ENCODE data around the gene PTPRM.

DNA sequence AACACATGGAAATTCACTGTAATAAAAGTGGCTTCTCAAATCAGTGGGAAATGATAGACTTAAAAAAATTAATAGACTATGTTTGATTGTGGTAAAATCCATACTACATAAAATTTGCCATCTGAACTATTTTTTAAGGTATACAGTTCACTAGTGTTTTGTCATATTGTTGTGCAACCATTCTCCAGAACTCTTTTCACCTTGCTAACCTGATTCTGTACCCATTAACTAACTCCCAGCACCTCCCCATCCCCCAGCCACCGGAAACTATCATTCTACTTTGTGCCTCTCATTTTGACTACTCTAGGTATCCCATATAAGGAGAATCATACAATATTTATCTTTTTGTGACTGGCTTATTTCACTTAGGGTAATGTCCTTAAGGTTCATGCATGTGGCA lies 153.3 kb downstream of the PTPRM start:
- TF ChIP-seq NANOG (IDR thresholded peaks at IDR 0.05; ENCODE audit: borderline replicate concordance) (no peak), POLR2AphosphoS5 (IDR thresholded peaks at IDR 0.05; ENCODE audit: low read depth) (no peak), EZH2 (IDR thresholded peaks at IDR 0.05; ENCODE audit: low read depth, unreplicated experiment) (no peak), CREB1 (CRISPR knock-in tag; IDR thresholded peaks at IDR 0.05; ENCODE audit: low read depth) (no peak)
- TF ChIP-seq, protein P1, sequence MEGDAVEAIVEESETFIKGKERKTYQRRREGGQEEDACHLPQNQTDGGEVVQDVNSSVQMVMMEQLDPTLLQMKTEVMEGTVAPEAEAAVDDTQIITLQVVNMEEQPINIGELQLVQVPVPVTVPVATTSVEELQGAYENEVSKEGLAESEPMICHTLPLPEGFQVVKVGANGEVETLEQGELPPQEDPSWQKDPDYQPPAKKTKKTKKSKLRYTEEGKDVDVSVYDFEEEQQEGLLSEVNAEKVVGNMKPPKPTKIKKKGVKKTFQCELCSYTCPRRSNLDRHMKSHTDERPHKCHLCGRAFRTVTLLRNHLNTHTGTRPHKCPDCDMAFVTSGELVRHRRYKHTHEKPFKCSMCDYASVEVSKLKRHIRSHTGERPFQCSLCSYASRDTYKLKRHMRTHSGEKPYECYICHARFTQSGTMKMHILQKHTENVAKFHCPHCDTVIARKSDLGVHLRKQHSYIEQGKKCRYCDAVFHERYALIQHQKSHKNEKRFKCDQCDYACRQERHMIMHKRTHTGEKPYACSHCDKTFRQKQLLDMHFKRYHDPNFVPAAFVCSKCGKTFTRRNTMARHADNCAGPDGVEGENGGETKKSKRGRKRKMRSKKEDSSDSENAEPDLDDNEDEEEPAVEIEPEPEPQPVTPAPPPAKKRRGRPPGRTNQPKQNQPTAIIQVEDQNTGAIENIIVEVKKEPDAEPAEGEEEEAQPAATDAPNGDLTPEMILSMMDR (conservative IDR thresholded peaks at IDR 0.05; ENCODE audit: low read depth in 2 of 2), result no peak
- TF ChIP-seq, protein P2, sequence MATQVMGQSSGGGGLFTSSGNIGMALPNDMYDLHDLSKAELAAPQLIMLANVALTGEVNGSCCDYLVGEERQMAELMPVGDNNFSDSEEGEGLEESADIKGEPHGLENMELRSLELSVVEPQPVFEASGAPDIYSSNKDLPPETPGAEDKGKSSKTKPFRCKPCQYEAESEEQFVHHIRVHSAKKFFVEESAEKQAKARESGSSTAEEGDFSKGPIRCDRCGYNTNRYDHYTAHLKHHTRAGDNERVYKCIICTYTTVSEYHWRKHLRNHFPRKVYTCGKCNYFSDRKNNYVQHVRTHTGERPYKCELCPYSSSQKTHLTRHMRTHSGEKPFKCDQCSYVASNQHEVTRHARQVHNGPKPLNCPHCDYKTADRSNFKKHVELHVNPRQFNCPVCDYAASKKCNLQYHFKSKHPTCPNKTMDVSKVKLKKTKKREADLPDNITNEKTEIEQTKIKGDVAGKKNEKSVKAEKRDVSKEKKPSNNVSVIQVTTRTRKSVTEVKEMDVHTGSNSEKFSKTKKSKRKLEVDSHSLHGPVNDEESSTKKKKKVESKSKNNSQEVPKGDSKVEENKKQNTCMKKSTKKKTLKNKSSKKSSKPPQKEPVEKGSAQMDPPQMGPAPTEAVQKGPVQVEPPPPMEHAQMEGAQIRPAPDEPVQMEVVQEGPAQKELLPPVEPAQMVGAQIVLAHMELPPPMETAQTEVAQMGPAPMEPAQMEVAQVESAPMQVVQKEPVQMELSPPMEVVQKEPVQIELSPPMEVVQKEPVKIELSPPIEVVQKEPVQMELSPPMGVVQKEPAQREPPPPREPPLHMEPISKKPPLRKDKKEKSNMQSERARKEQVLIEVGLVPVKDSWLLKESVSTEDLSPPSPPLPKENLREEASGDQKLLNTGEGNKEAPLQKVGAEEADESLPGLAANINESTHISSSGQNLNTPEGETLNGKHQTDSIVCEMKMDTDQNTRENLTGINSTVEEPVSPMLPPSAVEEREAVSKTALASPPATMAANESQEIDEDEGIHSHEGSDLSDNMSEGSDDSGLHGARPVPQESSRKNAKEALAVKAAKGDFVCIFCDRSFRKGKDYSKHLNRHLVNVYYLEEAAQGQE (IDR thresholded peaks at IDR 0.05; ENCODE audit: unreplicated experiment), result no peak
